Activated T-helper 1 cell treated with Interleukin-2 at 50 U/mL for 16 hours (primary cell): Measurements from ENCODE around the gene CFI.
"Not testable (repeated sequence)": the region's sequence is repeated elsewhere in the genome, so short reads cannot be mapped to it uniquely, and the experiment has no call there.

Source experiments
- DNase-seq: peaks from one replicate; pipeline ENCODE4 v3.0.0-alpha.2; 2020; ENCODE audit warnings: low read depth

The CFI gene

DNA sequence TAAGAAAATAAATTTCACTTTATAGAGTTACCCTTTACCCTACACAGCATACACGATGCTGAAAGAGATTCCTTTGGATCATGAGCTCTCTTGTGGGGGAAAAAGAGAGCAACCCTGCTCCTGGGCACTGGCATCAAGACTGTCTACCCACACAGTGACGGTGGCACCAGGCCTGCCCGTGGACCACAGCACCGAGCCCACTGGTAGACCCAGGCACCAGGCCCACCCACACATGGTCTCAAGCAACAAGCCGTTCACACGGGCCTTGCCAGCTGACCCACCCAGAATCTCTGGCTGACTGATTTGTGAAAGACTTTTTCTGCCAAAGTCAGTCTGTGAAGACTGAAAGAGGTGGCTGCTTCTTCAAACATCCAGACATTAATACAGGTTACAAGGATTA is 6.7 kb downstream of the CFI start:
- DNase-seq, result no peak

DNA sequence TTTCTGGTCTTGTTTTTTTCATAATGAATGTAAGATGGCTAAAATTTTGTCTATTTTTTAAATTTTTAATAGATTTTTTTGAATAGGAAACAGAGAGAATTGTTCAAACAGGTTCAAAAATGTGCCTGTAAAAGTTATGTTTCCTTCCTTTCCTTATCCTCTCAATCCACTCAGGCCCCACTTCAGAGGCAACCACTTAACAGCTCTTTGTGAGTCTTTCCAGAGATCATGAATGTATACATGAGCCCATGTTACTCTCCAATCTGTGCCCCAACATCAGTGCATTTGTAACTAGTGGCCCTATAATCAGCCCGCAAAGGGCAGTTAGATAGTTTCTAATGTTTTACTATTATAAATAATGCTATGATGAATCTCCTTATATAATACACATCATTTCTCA is 14.0 kb downstream of the CFI start:
- no peak for DNase-seq

DNA sequence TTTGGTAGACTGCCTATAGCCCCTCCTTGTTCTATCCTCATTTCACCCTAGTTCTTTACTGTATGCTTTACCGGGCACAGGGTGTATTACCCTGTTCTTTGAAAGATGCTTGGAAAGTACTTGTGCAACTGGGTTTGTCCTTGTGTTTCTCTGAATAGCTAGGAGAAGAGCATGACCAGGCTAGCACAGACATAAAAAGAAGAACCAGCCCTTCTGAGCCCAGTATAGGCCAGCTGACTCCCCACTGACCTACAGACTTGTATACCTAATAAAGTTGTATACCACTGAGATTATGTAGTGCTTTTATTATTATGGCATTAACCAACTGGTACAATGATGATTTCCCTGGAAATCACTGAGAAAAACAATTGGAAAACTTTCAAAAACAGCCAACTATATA is 15.0 kb downstream of the CFI start:
- no peak for DNase-seq

DNA sequence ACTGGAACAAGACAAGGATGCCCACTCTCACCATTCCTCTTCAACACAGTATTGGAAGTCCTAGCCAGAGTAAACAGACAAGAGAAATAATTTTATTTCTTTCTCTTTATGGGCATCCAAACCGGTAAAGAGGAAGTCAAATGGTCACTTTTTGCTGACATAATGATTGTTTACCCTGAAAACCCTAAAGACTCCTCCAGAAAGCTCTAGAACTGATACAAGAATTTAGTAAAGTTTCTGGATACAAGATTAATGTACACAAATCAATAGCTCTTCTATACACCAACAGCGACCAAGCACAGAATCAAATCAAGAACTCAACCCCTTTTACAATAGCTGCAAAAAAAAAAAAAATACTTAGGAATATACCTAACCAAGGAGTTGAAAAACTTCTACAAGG is 19.7 kb downstream of the CFI start:
- not testable (repeated sequence) for DNase-seq

DNA sequence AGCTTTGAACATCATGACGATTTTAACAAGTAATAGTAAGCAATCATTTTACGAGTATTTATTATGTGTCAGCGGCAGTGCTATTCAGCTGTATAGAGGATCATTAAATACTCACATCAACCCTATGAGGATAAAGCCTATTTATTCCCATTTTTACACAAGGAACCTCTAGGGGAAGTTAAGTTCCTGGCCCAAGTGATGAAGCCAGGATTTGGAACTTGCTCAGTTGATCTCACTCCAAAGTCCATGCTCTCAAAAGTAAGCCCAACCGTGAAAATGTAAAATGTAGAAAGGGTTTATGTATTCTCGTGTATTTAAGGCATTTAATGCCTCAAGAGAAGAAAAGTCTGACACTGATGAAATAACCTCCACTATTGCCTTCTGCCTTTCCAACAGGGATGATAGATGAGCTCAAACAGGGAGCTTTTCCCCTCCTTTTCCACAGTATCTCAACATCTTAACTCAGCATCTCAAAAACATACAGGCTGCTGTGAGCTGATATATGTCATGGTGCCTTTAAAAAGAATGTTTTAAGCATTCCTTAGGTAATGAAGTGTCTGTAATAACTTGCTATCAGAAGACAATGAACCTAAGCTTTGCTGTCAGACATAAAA is 36.9 kb downstream of the CFI start:
- DNase-seq, result no peak

DNA sequence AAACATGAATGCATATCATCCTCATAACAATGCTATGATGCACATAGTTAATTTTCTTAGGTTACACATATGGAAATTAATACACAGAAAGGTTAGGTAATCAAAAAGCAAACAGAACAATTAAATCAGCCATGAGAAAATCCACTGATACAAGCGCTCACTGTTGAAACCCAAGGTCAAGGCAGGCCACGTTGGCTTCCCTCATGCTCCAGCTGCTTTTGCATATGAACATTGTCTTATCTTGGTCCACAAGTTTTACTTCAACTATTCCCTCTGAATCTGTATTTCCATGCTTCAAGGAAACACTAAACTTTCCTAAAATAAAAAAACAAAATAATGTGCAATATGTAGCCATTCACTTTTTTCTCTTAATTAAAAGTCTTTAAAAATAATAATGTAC is 37.4 kb downstream of the CFI start:
- no peak for DNase-seq

DNA sequence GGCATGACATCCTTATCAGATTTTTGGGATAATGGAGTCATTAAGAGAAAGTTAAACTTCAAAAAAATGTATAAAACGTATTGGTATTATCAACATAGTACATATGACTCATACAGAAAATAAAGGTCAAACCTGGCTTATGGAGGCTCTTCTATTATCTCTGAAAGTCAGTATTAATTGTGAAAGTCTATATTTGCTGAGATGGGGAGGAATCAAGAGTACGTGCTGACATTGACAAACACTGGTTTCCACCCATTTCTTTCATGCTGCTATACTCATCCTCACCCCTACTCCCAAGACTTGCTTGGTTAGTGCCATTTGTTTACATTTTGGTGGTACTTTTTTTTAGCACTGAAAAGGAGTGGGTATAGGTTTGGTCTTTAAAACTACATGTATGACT is 41.1 kb downstream of the CFI start:
- DNase-seq, result no peak

DNA sequence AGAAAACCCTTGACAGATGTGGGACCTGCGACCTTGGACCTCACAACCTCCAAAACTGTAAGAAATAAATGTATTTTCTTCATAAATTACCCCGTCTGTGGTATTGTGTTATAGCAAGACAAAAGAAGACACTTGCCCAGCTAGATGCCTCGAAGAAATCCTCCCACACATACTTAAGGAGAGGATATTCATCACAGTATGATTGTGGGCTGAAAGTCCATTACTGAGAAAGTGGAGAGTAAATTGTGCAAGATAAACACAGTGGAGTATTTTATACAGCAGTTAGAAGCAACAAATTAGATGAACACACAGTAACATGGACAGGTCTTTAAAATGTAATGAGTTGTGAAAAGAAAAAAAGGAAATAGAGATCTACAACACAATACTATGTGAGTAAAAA is 46.1 kb downstream of the CFI start:
- DNase-seq, result no peak

DNA sequence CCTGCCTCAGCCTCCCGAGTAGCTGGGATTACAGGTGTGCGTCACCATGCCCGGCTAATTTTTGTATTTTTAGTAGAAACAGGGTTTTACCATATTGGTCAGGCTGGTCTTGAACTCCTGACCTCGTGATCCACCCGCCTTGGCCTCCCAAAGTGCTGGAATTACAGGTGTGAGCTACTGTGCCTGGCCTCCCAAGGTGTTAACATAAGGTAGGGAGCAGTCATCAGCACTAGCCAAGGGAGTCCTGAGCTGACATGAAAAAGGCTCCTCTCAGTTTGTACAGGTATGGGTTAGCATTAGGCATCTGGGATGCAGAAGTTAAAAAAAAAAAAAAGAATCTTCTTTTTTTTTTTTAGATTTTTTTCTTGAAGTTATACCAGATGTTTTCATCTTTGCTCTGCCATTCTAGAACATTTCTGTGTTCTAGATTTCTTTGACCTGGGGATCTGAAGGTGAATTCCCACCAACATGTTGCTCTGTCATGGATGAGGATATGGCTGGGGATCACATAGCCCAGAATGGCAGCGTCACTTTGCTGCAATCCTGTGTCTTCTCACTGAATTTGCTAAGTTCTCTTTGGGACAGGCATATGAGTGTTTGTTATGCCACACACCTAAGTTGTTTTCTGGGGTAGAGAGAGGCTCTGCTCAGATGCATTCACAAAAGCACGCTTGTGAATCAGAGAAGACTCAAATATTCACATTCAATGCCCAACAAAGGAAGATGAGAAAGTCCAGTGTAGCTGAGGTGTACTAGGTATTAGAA is 47.5 kb downstream of the CFI start:
- no peak for DNase-seq

DNA sequence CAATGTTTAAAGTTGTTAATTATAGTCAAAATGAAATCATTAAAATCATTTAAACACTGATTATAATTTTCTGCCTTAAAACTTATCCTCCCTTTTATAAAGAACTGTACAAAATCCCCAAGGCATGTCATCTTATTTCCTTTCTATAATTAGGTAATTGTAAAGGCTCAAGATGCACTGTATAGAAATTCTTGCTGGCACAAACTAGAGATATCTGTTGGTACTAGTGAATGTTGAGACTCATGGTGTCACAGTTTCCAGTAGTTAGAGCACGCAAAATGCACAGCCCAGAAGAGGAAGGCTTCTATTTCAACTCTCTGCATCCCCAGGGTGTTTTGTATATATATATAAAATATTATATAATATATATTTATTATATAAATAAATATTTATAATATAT is 49.3 kb downstream of the CFI start:
- no peak for DNase-seq

DNA sequence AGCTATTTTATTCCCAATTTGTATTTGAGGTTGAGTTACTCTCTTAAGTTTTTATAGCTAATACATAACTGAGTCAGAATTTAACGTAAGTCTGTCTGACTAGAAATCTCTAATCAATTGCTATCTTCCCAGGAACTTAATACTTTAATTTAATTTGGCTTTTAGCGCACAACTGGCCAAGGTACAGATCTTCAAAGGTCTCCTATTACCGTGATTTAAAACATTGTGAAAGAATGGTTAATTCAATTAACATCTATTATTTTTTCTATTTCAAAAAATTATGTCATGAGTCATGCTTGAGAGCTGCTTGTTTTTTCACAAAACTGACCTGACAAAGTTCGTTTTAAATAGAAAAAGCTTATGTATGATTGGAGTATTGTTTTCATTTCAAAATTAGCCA is 49.9 kb downstream of the CFI start:
- no peak for DNase-seq

DNA sequence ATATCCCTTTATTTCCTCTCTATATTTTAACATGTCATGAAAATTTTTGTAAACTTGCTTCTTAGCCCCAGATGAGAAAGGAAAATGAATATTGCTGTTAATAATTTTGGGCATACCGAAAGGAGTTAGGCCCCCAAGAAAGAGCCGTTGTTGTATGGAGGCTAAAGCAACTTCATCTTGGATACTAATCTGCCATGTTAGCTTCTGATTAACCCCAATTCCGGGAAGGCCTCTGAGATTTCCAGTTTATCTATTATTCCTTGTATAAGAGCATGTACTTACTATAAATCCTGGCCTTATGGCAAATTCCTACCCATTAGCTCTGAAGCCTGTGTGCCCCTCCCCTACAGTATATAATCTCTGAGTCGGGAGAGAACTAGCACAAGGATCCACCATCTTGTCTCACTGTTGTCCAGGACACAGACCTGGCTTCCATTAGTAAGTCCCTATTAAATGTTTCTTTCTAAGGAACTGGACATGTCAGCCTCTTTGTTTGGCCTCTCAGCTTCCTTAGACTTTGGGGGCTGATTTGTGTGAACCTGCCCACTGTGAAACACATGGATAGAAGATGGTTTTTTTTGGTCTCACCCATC is 51.1 kb downstream of the CFI start:
- no peak for DNase-seq

DNA sequence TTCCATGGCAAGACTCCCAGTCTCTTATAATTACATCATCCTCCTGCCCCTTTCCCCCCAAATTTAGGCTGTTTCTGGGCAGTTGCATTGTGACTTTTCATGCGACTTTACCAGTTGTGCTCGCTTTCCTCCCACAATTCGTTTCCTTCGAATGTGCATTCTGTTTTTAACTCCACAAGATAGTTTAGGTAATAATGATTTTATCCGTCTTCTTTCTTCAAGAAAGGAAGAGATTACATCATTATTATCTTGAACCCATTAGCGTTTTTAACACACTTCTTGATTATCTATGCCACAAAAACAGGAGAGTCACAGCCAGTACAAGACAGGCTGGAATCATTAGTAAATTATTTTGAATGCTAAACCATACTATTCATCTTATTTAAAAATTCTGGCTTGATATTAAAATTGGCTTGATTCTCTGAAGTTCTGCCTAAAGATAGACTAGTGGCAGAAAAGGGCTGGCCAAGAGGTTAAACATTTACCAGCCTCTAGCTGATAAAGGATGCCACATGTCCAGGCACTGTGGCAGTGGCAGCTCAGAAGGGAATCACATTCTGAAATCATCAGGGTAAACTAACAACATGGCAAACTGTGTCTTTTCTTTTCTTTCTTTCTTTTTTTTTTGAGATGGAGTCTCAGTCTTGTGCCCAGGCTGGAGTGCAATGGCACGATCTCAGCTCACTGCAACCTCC is 52.3 kb downstream of the CFI start:
- no peak for DNase-seq

DNA sequence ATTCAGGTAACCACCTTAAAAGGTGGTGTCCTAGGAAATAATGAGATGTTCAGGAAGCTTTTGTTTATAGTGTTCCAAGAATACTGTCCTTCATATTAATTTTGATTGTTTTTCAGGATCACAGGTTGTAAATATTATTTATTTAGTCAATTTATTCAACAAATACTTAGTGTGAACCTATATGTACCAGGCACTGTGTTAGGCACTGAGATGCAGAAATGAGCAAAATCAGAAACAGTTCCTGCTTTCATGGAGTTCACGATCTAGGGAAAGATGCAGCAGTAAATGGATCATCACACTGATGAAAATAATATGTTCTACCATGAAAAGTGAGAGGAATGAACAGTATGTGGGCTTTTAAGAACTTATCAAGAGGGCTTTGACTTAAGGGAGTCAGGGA is 53.7 kb downstream of the CFI start:
- no peak for DNase-seq

DNA sequence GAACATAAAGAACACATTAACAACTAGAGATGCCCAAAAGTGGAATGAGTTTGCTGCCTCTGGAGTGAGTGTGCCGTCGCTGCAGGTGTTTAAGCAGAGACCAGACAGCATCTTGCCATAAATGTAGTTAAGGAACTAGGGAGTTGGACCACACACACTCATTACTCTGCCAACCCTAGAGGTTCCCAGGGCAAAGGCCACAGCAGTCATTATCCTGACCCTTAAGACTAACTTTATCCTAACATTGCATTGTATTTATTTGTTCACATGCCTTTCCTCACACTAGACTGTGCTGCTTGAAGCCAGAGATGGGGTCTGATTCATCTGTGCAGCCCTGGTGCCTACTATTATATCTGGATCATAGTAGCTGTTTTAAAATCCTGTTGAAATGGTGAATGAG is 55.1 kb downstream of the CFI start:
- no peak for DNase-seq

DNA sequence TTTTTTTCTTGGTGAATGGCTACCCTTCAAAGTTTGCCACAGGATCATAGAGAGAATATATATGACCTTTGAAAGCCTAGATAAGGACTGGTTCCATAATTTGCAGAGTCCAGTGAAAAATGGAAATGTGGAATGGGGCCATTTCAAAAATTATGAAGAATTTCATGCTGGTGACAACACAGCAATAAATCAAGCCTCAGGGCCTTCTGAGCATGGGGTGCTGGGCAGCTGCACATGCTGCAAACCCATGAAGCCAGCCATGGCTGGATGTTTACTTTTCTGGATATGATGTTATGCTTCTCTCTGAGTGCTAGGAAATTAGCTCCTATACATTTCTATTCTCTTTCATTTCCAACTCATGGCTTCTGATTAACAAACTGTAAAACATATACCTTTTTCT is 56.0 kb downstream of the CFI start:
- DNase-seq, result no peak

DNA sequence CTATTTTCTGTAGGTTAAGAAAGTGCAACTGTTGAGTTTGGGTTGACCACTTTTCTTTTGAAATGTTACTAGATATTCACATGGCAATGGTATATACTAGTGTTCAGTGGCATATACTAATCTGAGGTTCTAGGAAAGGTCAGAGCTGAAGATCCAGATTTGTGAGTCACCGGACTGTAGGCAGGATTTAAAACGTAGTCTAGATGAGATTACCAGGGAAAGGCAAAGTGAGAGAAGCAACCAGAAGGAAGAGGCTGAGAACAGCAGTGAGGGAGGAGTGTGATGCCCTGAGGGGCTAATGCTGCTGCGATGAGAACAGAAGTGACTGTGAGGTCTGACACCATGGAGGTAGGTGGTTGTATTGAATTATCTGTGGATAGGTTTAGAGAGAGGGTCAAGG is 62.3 kb downstream of the CFI start:
- DNase-seq, result no peak

DNA sequence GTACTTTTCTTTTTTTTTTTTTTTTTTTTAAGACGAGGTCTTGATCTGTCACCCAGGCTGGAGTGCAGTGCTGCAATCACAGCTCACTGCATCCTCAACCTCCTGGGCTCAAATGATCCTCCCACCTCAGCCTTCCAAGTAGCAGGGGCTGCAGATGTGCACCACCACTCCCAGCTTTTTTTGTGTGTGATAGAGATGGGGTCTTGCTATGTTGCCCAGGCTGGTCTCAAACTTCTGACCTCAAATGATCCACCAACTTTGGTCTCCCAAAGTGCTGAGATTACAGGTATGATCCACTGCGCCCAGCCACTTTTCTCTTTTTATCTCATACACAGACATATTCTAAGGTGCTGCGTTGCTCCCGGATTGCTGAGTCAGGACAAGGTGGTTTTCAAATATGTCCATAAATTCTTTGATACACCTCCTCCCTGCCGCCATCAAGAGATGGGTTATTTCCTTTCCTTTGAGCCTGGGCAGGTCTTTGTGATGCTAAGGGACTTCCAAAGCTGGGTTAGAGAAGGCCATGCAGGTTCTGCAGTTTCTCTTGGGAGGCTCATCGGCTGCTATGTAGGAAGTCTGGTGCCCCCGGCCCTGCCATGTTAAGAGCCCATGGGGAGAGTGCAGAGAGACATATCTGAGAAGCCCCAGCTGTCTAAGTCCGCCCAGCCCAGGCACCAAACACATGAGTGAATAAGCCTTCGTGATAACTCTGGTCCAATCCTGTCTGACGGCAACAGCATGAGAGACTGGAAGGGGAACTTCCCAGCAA is 63.5 kb downstream of the CFI start:
- no peak for DNase-seq

DNA sequence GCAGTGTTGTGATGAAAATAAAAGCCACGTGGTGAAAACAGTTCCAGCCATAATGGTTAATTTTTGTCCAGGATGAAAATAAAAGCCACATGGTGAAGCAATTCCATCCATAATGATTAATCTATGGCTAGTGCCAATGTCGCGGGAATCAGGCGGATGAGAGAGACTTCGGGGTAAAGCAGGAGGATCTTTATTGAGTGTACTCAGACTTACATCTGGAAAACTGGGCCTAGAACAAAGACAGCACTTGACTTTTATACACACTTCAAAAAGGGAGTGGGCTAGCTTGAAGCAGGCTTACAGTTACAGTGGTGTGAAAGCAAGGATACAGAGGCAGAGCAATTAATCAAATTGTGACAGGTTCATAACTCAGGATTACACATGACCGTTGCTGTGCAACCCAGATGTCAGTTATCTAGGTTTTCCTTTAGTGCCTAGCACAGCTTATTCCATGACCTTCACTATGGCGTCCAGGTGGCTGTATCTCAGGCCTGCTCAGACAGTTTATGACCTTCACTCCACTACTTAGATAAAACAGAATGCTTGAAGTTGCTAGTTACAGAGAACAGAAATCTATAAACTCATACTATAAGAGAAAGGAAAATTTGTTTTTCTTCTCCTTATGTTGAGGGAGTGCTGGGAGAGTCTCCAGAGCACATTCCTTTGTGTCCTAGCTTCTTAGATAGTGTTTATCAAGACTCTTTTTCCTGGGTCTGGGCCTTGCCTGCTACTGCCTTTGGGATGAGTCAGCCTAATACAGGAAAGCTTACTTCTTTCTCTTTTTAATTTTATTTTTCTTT is 66.0 kb downstream of the CFI start:
- no peak for DNase-seq

DNA sequence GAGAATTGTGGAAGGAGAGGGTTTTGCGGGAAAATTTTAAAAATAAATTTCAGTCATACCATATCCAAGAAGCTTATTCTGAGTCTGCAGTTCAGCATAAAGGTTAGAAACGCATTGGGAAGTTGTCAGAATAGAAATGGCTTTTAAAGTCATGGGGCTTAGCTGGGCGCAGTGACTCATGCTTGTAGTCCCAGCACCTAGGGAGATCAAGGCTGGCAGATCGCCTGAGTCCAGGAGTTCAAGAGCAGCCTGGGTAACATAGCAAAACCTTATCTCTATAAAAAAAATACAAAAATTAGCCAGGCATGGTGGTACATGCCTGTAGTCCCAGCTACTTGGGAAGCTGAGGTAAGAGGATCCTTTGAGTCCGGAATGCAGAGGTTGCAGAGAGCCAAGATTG is 68.1 kb downstream of the CFI start:
- no peak for DNase-seq
